ENCODE data around the gene WDHD1.
"Not testable (repeated sequence)": the region's sequence is repeated elsewhere in the genome, so short reads cannot be mapped to it uniquely, and the experiment has no call there.

Gene WDHD1

GRCh38 chr14:54952803-54953202 is 74.1 kb downstream of the WDHD1 start:
- not testable (repeated sequence) for DNase-seq

GRCh38 chr14:54947230-54947629 is 79.7 kb downstream of the WDHD1 start:
- DNase-seq, result no peak

GRCh38 chr14:54946500-54946899 is 80.4 kb downstream of the WDHD1 start:
- no peak for DNase-seq

GRCh38 chr14:54944737-54945391 is 82.0 kb downstream of the WDHD1 start:
- DNase-seq, result no peak

GRCh38 chr14:54942913-54943312 is 84.0 kb downstream of the WDHD1 start:
- DNase-seq, result no peak

- no peak for DNase-seq
Measured at GRCh38 chr14:54936816-54937215, 90.1 kb downstream of the WDHD1 start.

- DNase-seq, result no peak
Measured at GRCh38 chr14:54935958-54936357, 90.9 kb downstream of the WDHD1 start.

- DNase-seq, result no peak
Measured at GRCh38 chr14:54935100-54935499, 91.8 kb downstream of the WDHD1 start.

GRCh38 chr14:54933006-54933405 is 93.9 kb downstream of the WDHD1 start:
- no peak for DNase-seq

GRCh38 chr14:54931598-54932340 is 95.1 kb downstream of the WDHD1 start:
- no peak for DNase-seq

- no peak for DNase-seq
Measured at GRCh38 chr14:54931101-54931500, 95.8 kb downstream of the WDHD1 start.

- no peak for DNase-seq
Measured at GRCh38 chr14:54929556-54929955, 97.3 kb downstream of the WDHD1 start.

GRCh38 chr14:54928216-54928615 is 98.7 kb downstream of the WDHD1 start:
- DNase-seq, result no peak

- DNase-seq, result no peak
Measured at GRCh38 chr14:54927551-54927950, 99.3 kb downstream of the WDHD1 start.

- DNase-seq, result not testable (repeated sequence)
Measured at GRCh38 chr14:54926570-54926969, 100.3 kb downstream of the WDHD1 start.

GRCh38 chr14:54922598-54922997 is 104.3 kb downstream of the WDHD1 start:
- DNase-seq, result no peak

GRCh38 chr14:54920052-54920451 is 106.8 kb downstream of the WDHD1 start:
- peak; percentile 90 to 91 for DNase-seq

- DNase-seq, result no peak
Measured at GRCh38 chr14:54919330-54919729, 107.6 kb downstream of the WDHD1 start.

GRCh38 chr14:54918427-54918826 is 108.5 kb downstream of the WDHD1 start:
- DNase-seq, result no peak

- no peak for DNase-seq
Measured at GRCh38 chr14:54916101-54916500, 110.8 kb downstream of the WDHD1 start.

GRCh38 chr14:54909817-54910558 is 116.9 kb downstream of the WDHD1 start:
- DNase-seq, result no peak

GRCh38 chr14:54908973-54909372 is 117.9 kb downstream of the WDHD1 start:
- DNase-seq, result not testable (repeated sequence)

GRCh38 chr14:54908190-54908589 is 118.7 kb downstream of the WDHD1 start:
- no peak for DNase-seq

- DNase-seq, result no peak
Measured at GRCh38 chr14:54906075-54906474, 120.8 kb downstream of the WDHD1 start.

Measured in NCI-H1930 (cell line).